22Rv1 (cell line): Measurements from ENCODE around the gene ALG8.

Source experiments
- H3K27ac ChIP-seq: fragments of 450-650 bp; 2 replicates; pipeline ENCODE4 v1.5.1; 2017
- ZFX ChIP-seq: fragments of 450-650 bp; IDR thresholded peaks from 2 replicates; pipeline ENCODE4 v1.6.1; 2017; ENCODE audit warnings: antibody characterized with exemption, borderline replicate concordance
- TF ChIP-seq, protein P1 (sequence below): fragments of 450-650 bp; IDR thresholded peaks from 2 replicates; pipeline ENCODE4 v1.5.1; 2017; ENCODE audit warnings: mild to moderate bottlenecking

Gene ALG8

DNA sequence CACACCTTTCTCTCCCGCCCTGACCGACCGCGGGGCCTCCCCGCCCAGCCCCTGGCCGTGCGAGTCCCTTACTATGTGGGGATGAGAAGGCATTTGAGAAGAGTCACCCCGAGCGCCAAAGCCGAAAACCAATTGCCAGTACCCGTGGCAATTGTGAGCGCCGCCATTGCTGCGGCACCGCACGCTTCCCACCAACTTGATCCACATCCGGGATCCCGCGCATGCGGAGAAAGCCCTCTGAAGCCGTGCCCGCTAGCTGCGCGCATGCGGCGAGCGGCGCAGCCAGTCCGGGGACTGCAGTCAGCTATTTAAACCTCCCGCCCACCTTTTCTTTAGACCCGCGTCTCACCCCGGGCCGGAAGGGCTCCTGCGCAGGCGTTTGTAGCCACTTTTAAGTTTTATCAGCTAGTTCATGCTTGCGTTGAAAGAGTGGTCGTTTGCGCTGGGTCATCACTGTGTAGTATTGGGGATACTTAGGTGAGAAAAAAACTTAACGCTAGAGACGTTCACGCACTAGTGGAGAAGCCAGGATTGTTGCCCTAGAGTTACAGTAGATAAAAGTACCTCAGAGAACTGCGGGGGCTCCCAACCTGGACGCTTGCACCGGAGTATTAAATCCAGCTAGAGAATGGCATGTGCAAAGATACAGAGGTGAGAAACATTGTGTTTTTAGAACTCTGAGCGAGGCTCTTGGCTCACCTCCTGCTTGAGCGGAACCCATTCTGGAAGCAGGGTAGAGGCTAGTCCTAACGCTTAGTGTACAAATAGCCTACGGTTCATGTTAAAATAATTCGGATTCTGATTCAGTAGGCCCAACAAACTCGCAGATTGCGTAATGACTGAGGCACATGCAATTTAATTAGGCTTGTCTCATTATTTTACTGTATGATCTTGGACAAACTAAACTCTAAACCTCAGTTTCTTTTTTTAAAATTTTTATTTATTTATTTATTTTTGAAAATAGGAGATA lies at the start of gene ALG8:
TSS of gene ALG8 (minus strand) at position 205 of the 970 bp plus-strand sequence. CDS start at position 167, 38 bp downstream.
- TF ChIP-seq, protein P1, sequence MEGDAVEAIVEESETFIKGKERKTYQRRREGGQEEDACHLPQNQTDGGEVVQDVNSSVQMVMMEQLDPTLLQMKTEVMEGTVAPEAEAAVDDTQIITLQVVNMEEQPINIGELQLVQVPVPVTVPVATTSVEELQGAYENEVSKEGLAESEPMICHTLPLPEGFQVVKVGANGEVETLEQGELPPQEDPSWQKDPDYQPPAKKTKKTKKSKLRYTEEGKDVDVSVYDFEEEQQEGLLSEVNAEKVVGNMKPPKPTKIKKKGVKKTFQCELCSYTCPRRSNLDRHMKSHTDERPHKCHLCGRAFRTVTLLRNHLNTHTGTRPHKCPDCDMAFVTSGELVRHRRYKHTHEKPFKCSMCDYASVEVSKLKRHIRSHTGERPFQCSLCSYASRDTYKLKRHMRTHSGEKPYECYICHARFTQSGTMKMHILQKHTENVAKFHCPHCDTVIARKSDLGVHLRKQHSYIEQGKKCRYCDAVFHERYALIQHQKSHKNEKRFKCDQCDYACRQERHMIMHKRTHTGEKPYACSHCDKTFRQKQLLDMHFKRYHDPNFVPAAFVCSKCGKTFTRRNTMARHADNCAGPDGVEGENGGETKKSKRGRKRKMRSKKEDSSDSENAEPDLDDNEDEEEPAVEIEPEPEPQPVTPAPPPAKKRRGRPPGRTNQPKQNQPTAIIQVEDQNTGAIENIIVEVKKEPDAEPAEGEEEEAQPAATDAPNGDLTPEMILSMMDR = no peak
- TF ChIP-seq ZFX = no peak

DNA sequence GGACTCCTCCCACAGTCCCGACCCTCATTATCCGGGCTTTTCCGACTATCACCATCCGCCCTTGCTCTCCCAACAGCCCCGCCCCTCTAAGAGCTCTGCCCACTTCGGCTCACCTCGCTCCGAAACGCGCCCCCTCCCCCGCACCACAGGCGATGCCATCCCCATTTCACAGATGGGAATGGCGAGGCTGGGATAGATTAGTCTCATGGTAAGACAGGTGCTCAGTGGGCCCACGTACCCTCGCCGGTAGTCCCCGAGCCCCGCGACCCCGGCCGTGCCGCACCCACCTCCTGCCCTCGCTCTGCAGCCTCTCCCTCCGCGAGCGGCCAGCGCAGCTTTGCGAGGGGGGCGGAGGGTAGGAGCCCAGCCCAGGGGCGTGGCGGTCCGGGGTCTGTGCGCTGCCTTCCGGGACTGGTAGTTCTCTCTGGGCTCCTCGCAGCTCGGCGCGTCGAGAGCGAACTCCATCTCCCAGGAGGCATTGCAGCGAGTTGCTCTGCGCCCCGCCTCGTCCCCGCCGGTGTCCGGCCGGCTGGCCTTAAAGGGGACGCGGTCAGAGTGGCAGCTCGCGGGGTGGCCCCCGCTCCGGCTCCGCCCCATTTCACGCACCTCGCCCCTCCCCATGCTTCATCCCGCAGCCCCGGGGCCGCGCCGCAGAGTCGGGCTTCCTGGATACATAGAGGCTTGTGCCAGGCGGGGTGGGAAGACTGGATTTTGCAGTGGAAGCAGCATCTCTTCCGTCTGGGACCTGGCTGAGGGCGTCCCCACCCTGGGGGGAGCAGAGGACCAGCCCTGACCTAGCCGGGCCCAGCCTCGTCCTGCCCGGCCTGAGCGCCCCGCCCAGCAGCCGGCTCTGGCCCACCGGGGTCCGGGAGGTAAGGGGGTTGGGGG lies 49.1 kb upstream of the ALG8 start, which contains the start of the genes KCTD21 and USP35:
TSS of gene KCTD21 (minus strand) at position 341 of the 888 bp plus-strand sequence. CDS start 14,072 bp downstream, outside the sequence.
TSS of gene USP35 (plus strand) at position 634 of the 888 bp plus-strand sequence. CDS start 7,327 bp downstream, outside the sequence.
- TF ChIP-seq ZFX = no peak
- TF ChIP-seq, protein P1 = no peak
- peak within 1 kb of the TSS; percentile 44 for H3K27ac ChIP-seq

More for the DNA sequence above, at the start of gene ALG8:
- peak within 1 kb of the TSS; percentile 84 for H3K27ac ChIP-seq

DNA sequence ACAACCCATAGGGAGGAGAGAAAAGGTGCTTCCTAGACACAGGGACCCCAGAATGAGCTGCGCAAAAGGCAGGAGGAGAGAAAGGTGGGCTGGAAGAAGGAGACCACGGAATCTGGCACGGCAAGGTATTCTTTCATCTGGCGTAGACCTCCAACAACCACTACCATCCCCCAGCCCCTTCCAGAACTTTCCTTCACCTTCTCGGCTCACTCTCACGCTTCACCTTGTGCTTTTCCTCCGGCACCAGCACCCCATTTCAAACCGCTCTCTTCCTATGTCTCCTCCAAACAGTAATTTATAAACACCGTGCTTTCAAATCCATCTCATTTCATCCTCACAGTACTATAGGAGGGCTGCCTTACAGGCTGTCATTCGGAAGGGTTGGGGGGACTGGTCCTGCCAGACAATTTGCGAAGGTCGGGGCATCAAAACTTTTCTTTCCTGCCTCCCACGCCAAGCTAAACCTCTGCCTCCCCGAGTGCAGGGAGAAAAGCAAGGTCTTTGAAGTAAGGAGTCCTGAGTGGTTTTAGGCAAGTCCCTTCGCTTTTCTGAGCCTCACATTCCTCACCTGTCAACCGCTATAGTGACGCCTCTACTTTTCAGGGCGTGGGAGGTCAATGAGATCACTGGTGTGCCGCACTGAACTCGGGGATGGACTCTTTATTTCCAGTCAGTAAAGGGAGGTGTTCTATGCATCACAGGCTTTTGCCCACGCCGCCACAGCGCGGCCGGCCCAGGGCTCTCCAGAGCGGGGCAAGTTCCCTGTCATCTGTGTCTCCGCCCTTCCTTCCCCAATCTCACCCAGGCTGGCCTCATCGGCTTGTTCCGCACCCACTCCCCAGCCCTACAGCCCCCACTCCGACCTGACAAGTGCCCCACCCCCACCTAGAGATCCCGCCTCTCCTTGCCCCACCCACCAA lies 48.2 kb upstream of the ALG8 start:
- TF ChIP-seq, protein P1 = no peak
- TF ChIP-seq ZFX = no peak
- H3K27ac ChIP-seq = peak overlapping the region; percentile 44

DNA sequence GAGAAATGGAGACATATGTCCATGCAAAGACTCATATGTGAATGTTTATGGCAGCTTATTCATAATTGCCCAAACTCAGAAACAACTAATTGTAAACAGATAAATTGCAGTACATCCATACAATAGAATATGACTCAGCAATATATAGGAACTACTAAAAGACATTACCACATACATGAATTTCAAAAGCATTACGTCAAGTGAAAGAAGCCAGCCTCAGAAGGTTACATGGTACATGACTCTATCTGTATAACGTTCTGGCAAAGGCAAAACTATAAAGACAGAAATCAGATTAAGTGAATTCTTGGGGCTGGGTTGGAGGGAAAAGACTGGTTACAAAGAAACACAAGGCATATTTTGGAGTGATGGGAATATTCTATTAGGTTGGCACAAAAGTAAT lies 41.8 kb upstream of the ALG8 start:
- no peak overlapping the region for H3K27ac ChIP-seq
- TF ChIP-seq ZFX = no peak
- TF ChIP-seq, protein P1 = no peak

DNA sequence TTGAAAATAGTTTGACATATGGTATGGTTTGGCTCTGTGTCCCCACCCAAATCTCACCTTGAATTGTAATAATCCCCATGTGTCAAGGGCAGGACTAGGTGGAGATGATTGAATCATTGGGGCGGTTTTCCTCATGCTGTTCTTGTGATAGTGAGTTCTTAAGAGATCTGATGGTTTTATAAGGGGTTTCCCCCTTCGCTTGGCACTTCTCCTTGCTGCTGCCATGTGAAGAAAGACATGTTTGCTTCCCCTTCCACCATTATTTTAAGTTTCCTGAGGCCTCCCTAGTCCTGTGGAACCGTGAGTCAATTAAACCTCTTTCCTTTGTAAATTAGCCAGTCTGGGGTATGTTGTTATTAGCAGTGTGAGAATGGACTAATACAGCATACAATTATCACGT lies 41.3 kb upstream of the ALG8 start:
- H3K27ac ChIP-seq = no peak overlapping the region
- TF ChIP-seq, protein P1 = no peak
- no peak for TF ChIP-seq ZFX

DNA sequence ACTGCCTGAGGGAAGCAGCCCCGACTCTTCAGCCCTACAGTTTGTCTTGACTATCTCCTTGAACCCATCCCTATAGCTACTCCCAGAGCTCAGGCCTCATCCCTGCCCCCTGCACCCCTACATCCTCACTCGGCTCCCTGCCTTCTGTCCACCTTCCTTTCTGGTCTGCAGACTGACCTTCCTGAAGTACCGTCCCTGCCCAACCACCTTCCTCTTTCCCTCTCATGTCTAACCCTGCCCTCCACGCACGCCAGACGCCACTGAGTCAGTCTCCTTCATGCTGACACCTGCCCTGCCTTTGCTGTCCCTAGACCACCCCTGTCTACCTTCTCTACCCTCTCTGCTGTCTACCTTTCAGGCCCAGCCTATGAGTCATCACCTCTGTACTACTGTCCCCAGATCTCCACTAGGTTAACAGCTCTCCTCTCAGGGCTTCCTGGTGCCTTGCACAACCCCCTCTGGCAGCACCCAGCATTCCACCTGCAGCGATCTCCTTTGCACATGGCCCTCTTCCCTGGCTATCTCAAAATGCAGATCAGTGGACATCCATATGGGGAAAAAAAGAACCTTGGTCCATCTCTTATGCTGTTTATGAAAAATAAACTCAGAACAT lies 40.1 kb upstream of the ALG8 start:
- no peak for TF ChIP-seq ZFX
- TF ChIP-seq, protein P1 = no peak

More for the DNA sequence above, 40.1 kb upstream of the ALG8 start:
- H3K27ac ChIP-seq = no peak overlapping the region
